ENCODE results near the gene PIN4. TPM values are rescaled to one million over a fixed set of nuclear protein-coding genes. Genes with fewer than 3 reads are reported as not detected.

PIN4 gene
- total and polyA plus RNA-seq, 2 donors (not counting 3 experiments of a cell fraction or from before 2014, with no cell fraction given), result 4.5 to 10.4 TPM

GRCh38 chrX:72132456-72132855 is 49.1 kb upstream of the PIN4 start:
- no peaks in the 10 kb centered on the region for H3K9me1 ChIP-seq (replicated peaks; ENCODE audit: control insufficient read depth, extremely low read depth, insufficient read depth, low read length)
- TF ChIP-seq MAX (IDR thresholded peaks at IDR 0.05; ENCODE audit: insufficient read depth, insufficient read length) (no peak), GATA2 (IDR thresholded peaks at IDR 0.05; ENCODE audit: insufficient read depth, insufficient read length, low read depth, low read length) (no peak), FOS (IDR thresholded peaks at IDR 0.05; ENCODE audit: borderline replicate concordance, insufficient read depth, low read length) (no peak), MYC (IDR thresholded peaks at IDR 0.05; ENCODE audit: low read depth, low read length) (no peak), POLR2A (IDR thresholded peaks at IDR 0.05; ENCODE audit: low read depth, low read length) (no peak)
- no peaks in the 10 kb centered on the region for H3K9me3 ChIP-seq (replicated peaks; ENCODE audit: control insufficient read depth, insufficient read depth, low read length)
- no peak overlapping the region for H2AFZ ChIP-seq (ENCODE audit: low read depth, low read length)
- POLR2A ChIA-PET, result interaction anchor here (0.6 to 0.7 kb wide), 2 partner anchors 54 to 111 kb away, joined by 3 read pairs; no protein-coding TSS in a partner anchor
- no peak overlapping the region for H3K4me2 ChIP-seq (ENCODE audit: insufficient read depth, low read length)
- no TSS peak for BruUV-seq (replicated peaks)
- FAIRE-seq, result no peak
- H3K27me3 ChIP-seq (ENCODE audit: control insufficient read depth in 2 of 2, insufficient read depth in 2 of 2, low read length in 2 of 2), result no peaks in the 10 kb centered on the region
- CTCF ChIA-PET, result interaction anchor here (1.1 to 1.5 kb wide), 7 partner anchors 38 to 223 kb away, joined by 3 to 6 read pairs (median 4); no protein-coding TSS in a partner anchor
- H3K4me1 ChIP-seq (ENCODE audit: control insufficient read depth, extremely low read depth, insufficient read depth, low read length), result peaks cover 15% of the 10 kb centered on the region
- no peak for DNase-seq (ENCODE audit: low read depth, low spot score)
- H3K4me3 ChIP-seq (replicated peaks in 1 of 3; ENCODE audit: insufficient read depth in 1 of 3, low read depth in 1 of 3, low read length in 3 of 3), result no peak overlapping the region
- H3K79me2 ChIP-seq (ENCODE audit: control insufficient read depth, insufficient read depth, low read length), result peaks cover 6% of the 10 kb centered on the region
- H3K9ac ChIP-seq (replicated peaks; ENCODE audit: extremely low read depth, insufficient read depth, low read length), result no peak overlapping the region
- dilution Hi-C loops (cut with MboI; ENCODE audit: extremely low pct_ligation_motif_present, low sequenced_read_pairs) (no loop called here), intact Hi-C loops (cut with micrococcal nuclease) (no loop called here)
- H3K27ac ChIP-seq (ENCODE audit: insufficient read depth, low read depth, low read length), result no peak overlapping the region
- H3K36me3 ChIP-seq (ENCODE audit: control insufficient read depth in 2 of 2, extremely low read depth in 1 of 2, insufficient read depth in 2 of 2, low read length in 2 of 2), result peaks cover 6 to 14% of the 10 kb centered on the region in 2 experiments
- H4K20me1 ChIP-seq (replicated peaks; ENCODE audit: control insufficient read depth, extremely low read depth, insufficient read depth, low read length), result no peaks in the 10 kb centered on the region

GRCh38 chrX:72133851-72134546 is 47.6 kb upstream of the PIN4 start:
- FAIRE-seq (no peak), DNase-seq (ENCODE audit: low read depth, low spot score) (no peak)
- intact Hi-C loops (cut with micrococcal nuclease), result no loop called here
- peaks cover 12% of the 10 kb centered on the region for H3K4me1 ChIP-seq (ENCODE audit: control insufficient read depth, extremely low read depth, insufficient read depth, low read length)
- POLR2A ChIA-PET, result no interaction called here
- TF ChIP-seq POLR2AphosphoS5 (IDR thresholded peaks at IDR 0.05; ENCODE audit: insufficient read depth, low read depth, low read length) (no peak), MAX (IDR thresholded peaks at IDR 0.05; ENCODE audit: insufficient read depth, insufficient read length) (no peak), POLR2A (IDR thresholded peaks at IDR 0.05; ENCODE audit: low read depth, low read length) (no peak), EZH2 (IDR thresholded peaks at IDR 0.05; ENCODE audit: borderline replicate concordance, low read depth, low read length, severe bottlenecking) (no peak), MYC (IDR thresholded peaks at IDR 0.05; ENCODE audit: low read depth, low read length) (no peak), JUN (IDR thresholded peaks at IDR 0.05; ENCODE audit: borderline replicate concordance, insufficient read depth, insufficient read length, low read depth) (no peak), GATA2 (IDR thresholded peaks at IDR 0.05; ENCODE audit: insufficient read depth, insufficient read length, low read depth, low read length) (no peak), FOS (IDR thresholded peaks at IDR 0.05; ENCODE audit: borderline replicate concordance, insufficient read depth, low read length) (no peak), CTCF (IDR thresholded peaks at IDR 0.05; ENCODE audit: extremely low read depth in 1 of 2, insufficient read depth in 1 of 2, low read depth in 1 of 2, low read length in 2 of 2) (no peak)
- no peak overlapping the region for H3K9ac ChIP-seq (replicated peaks; ENCODE audit: extremely low read depth, insufficient read depth, low read length)
- no TSS peak for BruUV-seq (replicated peaks)
- H3K9me1 ChIP-seq (replicated peaks; ENCODE audit: control insufficient read depth, extremely low read depth, insufficient read depth, low read length), result no peaks in the 10 kb centered on the region
- CTCF ChIA-PET, result no interaction called here
- no peak overlapping the region for H3K4me2 ChIP-seq (ENCODE audit: insufficient read depth, low read length)
- dilution Hi-C loops (cut with MboI; ENCODE audit: extremely low pct_ligation_motif_present, low sequenced_read_pairs), result no loop called here
- H3K79me2 ChIP-seq (ENCODE audit: control insufficient read depth, insufficient read depth, low read length), result peaks cover 4% of the 10 kb centered on the region
- H3K9me3 ChIP-seq (replicated peaks; ENCODE audit: control insufficient read depth, insufficient read depth, low read length), result no peaks in the 10 kb centered on the region
- H3K36me3 ChIP-seq (ENCODE audit: control insufficient read depth in 2 of 2, extremely low read depth in 1 of 2, insufficient read depth in 2 of 2, low read length in 2 of 2), result peaks cover 12 to 22% of the 10 kb centered on the region in 2 experiments
- H3K27ac ChIP-seq (ENCODE audit: insufficient read depth, low read depth, low read length), result no peak overlapping the region
- no peaks in the 10 kb centered on the region for H4K20me1 ChIP-seq (replicated peaks; ENCODE audit: control insufficient read depth, extremely low read depth, insufficient read depth, low read length)
- H3K4me3 ChIP-seq (replicated peaks in 1 of 3; ENCODE audit: insufficient read depth in 1 of 3, low read depth in 1 of 3, low read length in 3 of 3), result no peak overlapping the region
- no peaks in the 10 kb centered on the region for H3K27me3 ChIP-seq (ENCODE audit: control insufficient read depth in 2 of 2, insufficient read depth in 2 of 2, low read length in 2 of 2)
- no peak overlapping the region for H2AFZ ChIP-seq (ENCODE audit: low read depth, low read length)

Data from endothelial cell of umbilical vein (primary cell).